ENCODE data around the gene SNX17.

DNA sequence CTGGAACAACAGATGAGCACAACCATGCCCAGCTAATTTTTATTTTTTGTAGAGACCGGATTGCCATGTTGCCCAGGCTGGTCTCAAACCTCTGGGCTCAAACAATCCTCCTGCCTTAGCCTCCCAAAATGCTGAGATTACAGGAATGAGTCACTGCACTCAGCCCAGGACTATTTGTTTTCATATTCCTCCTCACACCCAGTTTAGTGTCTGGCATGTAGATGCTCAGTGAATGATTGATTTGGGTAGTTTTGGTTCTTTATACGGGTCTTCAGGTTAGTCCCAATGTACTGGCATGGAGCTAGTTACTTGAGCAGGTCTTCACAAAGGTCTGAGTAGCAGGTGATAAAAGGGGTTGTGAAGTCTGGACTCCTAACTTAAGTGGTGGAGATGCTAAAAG is 6.5 kb upstream of the SNX17 start:
- no peak for TF ChIP-seq CTCF (IDR thresholded peaks at IDR 0.05)
- no peak for TF ChIP-seq POLR2A (IDR thresholded peaks at IDR 0.05; ENCODE audit: low read depth)
- TF ChIP-seq POLR2AphosphoS5 (IDR thresholded peaks at IDR 0.05) = no peak
- no peak for TF ChIP-seq EP300 (IDR thresholded peaks at IDR 0.05)

Measured in esophagus muscularis mucosa (tissue), 4 donors.